ENCODE measurements around the gene MAF.

The MAF gene

DNA sequence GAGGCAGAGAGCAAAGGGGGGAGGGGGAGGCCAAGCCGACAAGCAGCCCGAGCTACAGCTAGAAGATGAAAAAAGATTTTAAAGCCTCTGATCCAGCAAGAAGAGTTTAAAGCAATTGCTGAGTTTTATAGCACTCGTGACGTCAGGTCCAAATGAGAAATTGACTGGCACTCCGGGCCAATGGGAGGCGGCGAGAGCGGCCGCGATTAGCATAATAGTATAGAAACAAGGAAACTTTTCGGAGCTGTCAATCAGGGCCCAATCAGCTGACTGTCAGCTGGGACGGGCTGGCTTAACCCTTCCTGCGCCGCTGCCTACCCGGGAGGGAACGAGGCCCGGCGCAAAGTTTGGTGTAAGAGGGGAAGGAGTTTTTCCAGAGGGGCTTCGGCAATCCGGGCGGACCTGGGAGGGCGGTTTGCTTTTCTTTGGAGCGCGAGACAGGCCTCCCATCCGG lies at the start of gene MAF:
MAF (minus strand) TSS at position 100 of the 454 bp plus-strand sequence. CDS start 835 bp downstream, outside the sequence.
- DNase-seq (peak; percentile 83), ATAC-seq (ENCODE audit: insufficient read depth, low read depth) (peak; percentile 81)
- TF ChIP-seq, protein P1, sequence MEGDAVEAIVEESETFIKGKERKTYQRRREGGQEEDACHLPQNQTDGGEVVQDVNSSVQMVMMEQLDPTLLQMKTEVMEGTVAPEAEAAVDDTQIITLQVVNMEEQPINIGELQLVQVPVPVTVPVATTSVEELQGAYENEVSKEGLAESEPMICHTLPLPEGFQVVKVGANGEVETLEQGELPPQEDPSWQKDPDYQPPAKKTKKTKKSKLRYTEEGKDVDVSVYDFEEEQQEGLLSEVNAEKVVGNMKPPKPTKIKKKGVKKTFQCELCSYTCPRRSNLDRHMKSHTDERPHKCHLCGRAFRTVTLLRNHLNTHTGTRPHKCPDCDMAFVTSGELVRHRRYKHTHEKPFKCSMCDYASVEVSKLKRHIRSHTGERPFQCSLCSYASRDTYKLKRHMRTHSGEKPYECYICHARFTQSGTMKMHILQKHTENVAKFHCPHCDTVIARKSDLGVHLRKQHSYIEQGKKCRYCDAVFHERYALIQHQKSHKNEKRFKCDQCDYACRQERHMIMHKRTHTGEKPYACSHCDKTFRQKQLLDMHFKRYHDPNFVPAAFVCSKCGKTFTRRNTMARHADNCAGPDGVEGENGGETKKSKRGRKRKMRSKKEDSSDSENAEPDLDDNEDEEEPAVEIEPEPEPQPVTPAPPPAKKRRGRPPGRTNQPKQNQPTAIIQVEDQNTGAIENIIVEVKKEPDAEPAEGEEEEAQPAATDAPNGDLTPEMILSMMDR (IDR thresholded peaks at IDR 0.05; ENCODE audit: borderline replicate concordance, extremely low read depth, low read length, poor library complexity, severe bottlenecking) = no peak
- TF ChIP-seq EZH2 (IDR thresholded peaks at IDR 0.05; ENCODE audit: borderline replicate concordance, low read depth, low read length, severe bottlenecking) = no peak
- no peaks in the 10 kb centered on the region for H3K79me2 ChIP-seq (ENCODE audit: insufficient read depth, low read length)
- no peaks in the 10 kb centered on the region for H3K9me3 ChIP-seq (ENCODE audit: insufficient read depth, low read length, severe bottlenecking)
- peak within 1 kb of the TSS; percentile 23 to 54 for H3K4me3 ChIP-seq (ENCODE audit: low read depth in 1 of 2, low read length in 2 of 2)
- peak within 1 kb of the TSS; percentile 90 for H3K4me2 ChIP-seq (ENCODE audit: insufficient read depth, low read length)
- peak within 1 kb of the TSS; percentile 75 for H2AFZ ChIP-seq (ENCODE audit: low read depth, low read length)
- peaks cover 32% of the 10 kb centered on the region for H3K27me3 ChIP-seq (ENCODE audit: insufficient read depth, low read length, poor library complexity)
- H4K20me1 ChIP-seq (ENCODE audit: insufficient read depth, low read length) = no peaks in the 10 kb centered on the region; the same call in 1 of the 2 replicates
- H3K4me1 ChIP-seq (ENCODE audit: insufficient read depth, low read length) = peaks cover 35% of the 10 kb centered on the region
- no peaks in the 10 kb centered on the region for H3K36me3 ChIP-seq (ENCODE audit: insufficient read depth, low read length)
- peak within 1 kb of the TSS; percentile 58 for H3K9ac ChIP-seq (ENCODE audit: low read depth, low read length)
- H3K27ac ChIP-seq (ENCODE audit: low read length) = peak within 1 kb of the TSS; percentile 1; the same call in 1 of the 2 replicates

DNA sequence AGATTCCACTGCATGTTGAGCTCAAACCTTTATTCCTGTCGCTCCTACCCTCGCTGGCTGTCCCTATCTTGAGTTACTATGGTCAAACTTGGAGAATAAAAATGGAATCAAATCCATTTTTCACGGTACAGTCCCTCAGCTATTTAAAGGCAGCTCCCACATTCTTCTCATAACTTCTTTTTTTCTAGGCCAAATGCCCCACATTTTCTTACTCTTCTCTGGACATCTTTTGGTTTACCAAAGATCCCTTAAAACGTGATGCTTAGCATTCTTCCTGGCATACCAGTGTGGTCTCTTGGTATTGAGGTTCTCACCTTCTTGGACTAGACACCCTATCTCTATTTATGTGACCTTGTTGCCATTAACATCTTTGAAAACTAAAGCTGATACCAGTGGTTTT lies 48.3 kb upstream of the MAF start:
- Histone ChIP-seq H2AFZ (ENCODE audit: low read depth, low read length) (no peak overlapping the region), H3K36me3 (ENCODE audit: insufficient read depth, low read length) (no peaks in the 10 kb centered on the region), H3K4me3 (ENCODE audit: low read depth in 1 of 2, low read length in 2 of 2) (no peak overlapping the region), H3K27ac (ENCODE audit: low read length) (no peak overlapping the region), H3K79me2 (ENCODE audit: insufficient read depth, low read length) (no peaks in the 10 kb centered on the region), H4K20me1 (ENCODE audit: insufficient read depth, low read length) (no peaks in the 10 kb centered on the region), H3K9me3 (ENCODE audit: insufficient read depth, low read length, severe bottlenecking) (no peaks in the 10 kb centered on the region), H3K4me2 (ENCODE audit: insufficient read depth, low read length) (no peak overlapping the region), H3K9ac (ENCODE audit: low read depth, low read length) (no peak overlapping the region), H3K27me3 (ENCODE audit: insufficient read depth, low read length, poor library complexity) (no peaks in the 10 kb centered on the region), H3K4me1 (ENCODE audit: insufficient read depth, low read length) (no peaks in the 10 kb centered on the region)
- DNase-seq (no peak), ATAC-seq (ENCODE audit: insufficient read depth, low read depth) (no peak)
- TF ChIP-seq, protein P1 (IDR thresholded peaks at IDR 0.05; ENCODE audit: borderline replicate concordance, extremely low read depth, low read length, poor library complexity, severe bottlenecking) = no peak
- TF ChIP-seq EZH2 (IDR thresholded peaks at IDR 0.05; ENCODE audit: borderline replicate concordance, low read depth, low read length, severe bottlenecking) = no peak

- ATAC-seq (ENCODE audit: insufficient read depth, low read depth) (no peak), DNase-seq (no peak)
Observed at GRCh38 chr16:79647586-79647985, 47.0 kb upstream of the MAF start.

More at GRCh38 chr16:79647586-79647985, 47.0 kb upstream of the MAF start:
- H3K9ac ChIP-seq (ENCODE audit: low read depth, low read length) = no peak overlapping the region
- no peak overlapping the region for H2AFZ ChIP-seq (ENCODE audit: low read depth, low read length)
- H4K20me1 ChIP-seq (ENCODE audit: insufficient read depth, low read length) = no peaks in the 10 kb centered on the region
- no peak overlapping the region for H3K4me3 ChIP-seq (ENCODE audit: low read depth in 1 of 2, low read length in 2 of 2)
- no peaks in the 10 kb centered on the region for H3K36me3 ChIP-seq (ENCODE audit: insufficient read depth, low read length)
- H3K4me1 ChIP-seq (ENCODE audit: insufficient read depth, low read length) = no peaks in the 10 kb centered on the region
- no peak overlapping the region for H3K4me2 ChIP-seq (ENCODE audit: insufficient read depth, low read length)
- H3K27ac ChIP-seq (ENCODE audit: low read length) = no peak overlapping the region
- no peaks in the 10 kb centered on the region for H3K9me3 ChIP-seq (ENCODE audit: insufficient read depth, low read length, severe bottlenecking)
- no peaks in the 10 kb centered on the region for H3K27me3 ChIP-seq (ENCODE audit: insufficient read depth, low read length, poor library complexity)
- no peaks in the 10 kb centered on the region for H3K79me2 ChIP-seq (ENCODE audit: insufficient read depth, low read length)
- no peak for TF ChIP-seq EZH2 (IDR thresholded peaks at IDR 0.05; ENCODE audit: borderline replicate concordance, low read depth, low read length, severe bottlenecking)
- TF ChIP-seq, protein P1 (IDR thresholded peaks at IDR 0.05; ENCODE audit: borderline replicate concordance, extremely low read depth, low read length, poor library complexity, severe bottlenecking) = no peak

Data from DND-41 (cell line).